HepG2 (cell line): ENCODE data around the gene CAND2. TPM values are rescaled to one million over a fixed set of nuclear protein-coding genes. Genes with fewer than 3 reads are reported as not detected.
A peak's percentile ranks its signal among the peaks of the same experiment; 100 is the strongest.

Experiments used
- BORCS8-MEF2B ChIP-seq: sonication (generic); formaldehyde crosslinking; IDR thresholded peaks from 2 replicates; pipeline ENCODE4 v1.8.0; 2022; ENCODE audit warnings: mild to moderate bottlenecking, missing genetic modification reagents
- CC2D1A ChIP-seq: sonication (generic); formaldehyde crosslinking; IDR thresholded peaks from 2 replicates; pipeline ENCODE4 v1.8.1; 2023; ENCODE audit warnings: mild to moderate bottlenecking, missing genetic modification reagents
- CENPT ChIP-seq: sonication (generic); formaldehyde crosslinking; IDR thresholded peaks from 2 replicates; pipeline ENCODE4 v1.8.0; 2022; ENCODE audit warnings: low read depth, mild to moderate bottlenecking, moderate library complexity, missing genetic modification reagents
- KLF12 ChIP-seq: sonication (generic); formaldehyde crosslinking; IDR thresholded peaks from 2 replicates; pipeline ENCODE4 v1.4.0; 2020; ENCODE audit warnings: missing genetic modification reagents, borderline replicate concordance
- MATR3 ChIP-seq: sonication (generic); formaldehyde crosslinking; IDR thresholded peaks from 2 replicates; pipeline ENCODE4 v1.4.0; 2020; ENCODE audit warnings: missing genetic modification reagents
- MBNL3 ChIP-seq: fragments of 250-450 bp; sonication (Bioruptor Pico); conservative IDR thresholded peaks from 2 replicates; pipeline ENCODE4 v1.8.0; 2022; ENCODE audit warnings: mild to moderate bottlenecking, inconsistent platforms
- MYC ChIP-seq: sonication (generic); formaldehyde crosslinking; IDR thresholded peaks from 2 replicates; pipeline ENCODE4 v1.9.0; 2021; ENCODE audit warnings: missing genetic modification reagents, borderline replicate concordance
- PHF20 ChIP-seq: sonication (generic); formaldehyde crosslinking; IDR thresholded peaks from 2 replicates; pipeline ENCODE4 v1.5.0; 2020; ENCODE audit warnings: mild to moderate bottlenecking, missing genetic modification reagents
- THAP8 ChIP-seq: sonication (generic); formaldehyde crosslinking; IDR thresholded peaks from 2 replicates; pipeline ENCODE4 v1.5.1; 2020; ENCODE audit warnings: missing genetic modification reagents, mild to moderate bottlenecking, borderline replicate concordance
- TRIM24 ChIP-seq: sonication (generic); formaldehyde crosslinking; IDR thresholded peaks from 2 replicates; pipeline ENCODE4 v1.8.0; 2022; ENCODE audit warnings: mild to moderate bottlenecking, missing genetic modification reagents
- UBTF ChIP-seq: sonication (generic); formaldehyde crosslinking; IDR thresholded peaks from 2 replicates; pipeline ENCODE4 v1.4.0; 2020; ENCODE audit warnings: mild to moderate bottlenecking, missing genetic modification reagents
- ZNF207 ChIP-seq: fragments of 450-650 bp; IDR thresholded peaks from 2 replicates; pipeline ENCODE4 v1.6.1; 2016; ENCODE audit warnings: antibody characterized with exemption, borderline replicate concordance
- ZNF276 ChIP-seq: sonication (generic); formaldehyde crosslinking; IDR thresholded peaks from 2 replicates; pipeline ENCODE4 v1.4.0; 2020; ENCODE audit warnings: mild to moderate bottlenecking, low read depth, missing genetic modification reagents
- ZNF484 ChIP-seq: sonication (generic); formaldehyde crosslinking; IDR thresholded peaks from 2 replicates; pipeline ENCODE4 v1.5.1; 2020; ENCODE audit warnings: mild to moderate bottlenecking, low read depth, missing genetic modification reagents, borderline replicate concordance
- ZSCAN22 ChIP-seq: sonication (generic); formaldehyde crosslinking; IDR thresholded peaks from 2 replicates; pipeline ENCODE4 v1.4.0; 2020; ENCODE audit warnings: mild to moderate bottlenecking, missing genetic modification reagents
- polyA plus RNA-seq, 8 experiments: library from polyadenylated mRNA; depleted of rRNA in 3 of 8; stranded (reverse) in 7 of 8; unstranded in 1 of 8; fragments of >200 nt; fragmentation: Illumina TruSeq in 4 of 8; extraction: Trizol in 4 of 8; gene quantifications; 2 replicates each; pipeline versions ENCODE4 v1.2.1 to v1.2.3, GENCODE V29; 2011 to 2016; ENCODE audit warnings: low read depth in 4 of 8, missing spikeins in 1 of 8, mixed read lengths in 1 of 8; ENCODE audit not compliant: insufficient read depth in 1 of 8
- total RNA-seq, 5 experiments: library from RNA; depleted of rRNA; stranded (reverse); fragments of >200 nt; fragmentation: Illumina TruSeq; extraction: Trizol; gene quantifications; 2 replicates each; pipeline ENCODE4 v1.2.3, GENCODE V29; 2016; ENCODE audit warnings: low read depth in 1 of 5
- TF ChIP-seq, protein P1 (sequence below): sonication (generic); formaldehyde crosslinking; IDR thresholded peaks from 2 replicates; pipeline ENCODE4 v1.8.0; 2022; ENCODE audit warnings: low read depth, missing genetic modification reagents
- TF ChIP-seq, protein P2 (sequence below): IDR thresholded peaks from 2 replicates; pipeline ENCODE4 v1.6.1; 2016; ENCODE audit warnings: missing compliant biosample characterization, missing genetic modification reagents, borderline replicate concordance
- TF ChIP-seq, protein P3 (sequence below): sonication (generic); formaldehyde crosslinking; IDR thresholded peaks from 2 replicates; pipeline ENCODE4 v1.8.0; 2022; ENCODE audit warnings: mild to moderate bottlenecking, missing genetic modification reagents, borderline replicate concordance

Gene CAND2
- total and polyA plus RNA-seq, 2 of the 13 experiments (the other 11 are each of a cell fraction or from before 2014, with no cell fraction given) = 0.01 TPM; not detected in 1

DNA sequence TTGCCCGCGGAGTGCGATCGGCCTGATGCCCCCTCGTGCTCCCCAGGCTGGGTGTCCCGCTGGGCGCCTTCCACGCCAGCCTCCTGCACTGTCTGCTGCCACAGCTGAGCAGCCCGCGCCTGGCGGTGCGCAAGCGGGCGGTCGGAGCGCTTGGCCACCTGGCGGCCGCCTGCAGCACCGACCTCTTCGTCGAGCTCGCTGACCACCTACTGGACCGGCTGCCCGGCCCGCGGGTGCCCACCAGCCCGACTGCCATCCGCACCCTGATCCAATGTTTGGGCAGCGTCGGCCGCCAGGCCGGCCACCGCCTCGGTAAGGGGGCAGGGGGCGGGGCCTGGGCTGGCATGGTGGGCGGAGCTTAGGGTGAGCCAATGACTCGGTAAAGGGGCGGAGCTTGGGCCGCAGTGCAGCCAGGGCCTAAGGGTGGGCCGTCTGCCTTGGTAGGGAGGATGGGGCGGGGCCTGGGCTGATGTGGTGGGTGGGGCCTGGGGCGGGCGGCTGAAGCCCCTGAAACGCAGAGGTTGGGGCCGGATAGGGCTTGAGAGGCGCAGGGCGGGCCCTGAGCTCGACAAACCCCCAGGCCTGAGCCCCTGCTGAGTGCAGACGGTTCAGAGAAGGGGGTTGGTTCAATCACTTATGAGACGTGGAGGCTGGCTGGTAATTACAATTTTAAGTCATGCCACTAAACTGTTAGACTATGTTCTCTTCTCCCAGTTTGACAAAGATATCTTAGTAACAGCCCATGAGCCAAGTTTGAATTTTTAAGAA lies 13.7 kb downstream of the CAND2 start (continued):
- TF ChIP-seq, protein P1, sequence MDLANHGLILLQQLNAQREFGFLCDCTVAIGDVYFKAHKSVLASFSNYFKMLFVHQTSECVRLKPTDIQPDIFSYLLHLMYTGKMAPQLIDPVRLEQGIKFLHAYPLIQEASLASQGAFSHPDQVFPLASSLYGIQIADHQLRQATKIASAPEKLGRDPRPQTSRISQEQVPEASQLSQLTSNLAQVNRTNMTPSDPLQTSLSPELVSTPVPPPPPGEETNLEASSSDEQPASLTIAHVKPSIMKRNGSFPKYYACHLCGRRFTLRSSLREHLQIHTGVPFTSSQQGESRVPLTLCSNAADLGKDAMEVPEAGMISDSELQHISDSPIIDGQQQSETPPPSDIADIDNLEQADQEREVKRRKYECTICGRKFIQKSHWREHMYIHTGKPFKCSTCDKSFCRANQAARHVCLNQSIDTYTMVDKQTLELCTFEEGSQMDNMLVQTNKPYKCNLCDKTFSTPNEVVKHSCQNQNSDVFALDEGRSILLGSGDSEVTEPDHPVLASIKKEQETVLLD = no peak
- TF ChIP-seq, protein P2, sequence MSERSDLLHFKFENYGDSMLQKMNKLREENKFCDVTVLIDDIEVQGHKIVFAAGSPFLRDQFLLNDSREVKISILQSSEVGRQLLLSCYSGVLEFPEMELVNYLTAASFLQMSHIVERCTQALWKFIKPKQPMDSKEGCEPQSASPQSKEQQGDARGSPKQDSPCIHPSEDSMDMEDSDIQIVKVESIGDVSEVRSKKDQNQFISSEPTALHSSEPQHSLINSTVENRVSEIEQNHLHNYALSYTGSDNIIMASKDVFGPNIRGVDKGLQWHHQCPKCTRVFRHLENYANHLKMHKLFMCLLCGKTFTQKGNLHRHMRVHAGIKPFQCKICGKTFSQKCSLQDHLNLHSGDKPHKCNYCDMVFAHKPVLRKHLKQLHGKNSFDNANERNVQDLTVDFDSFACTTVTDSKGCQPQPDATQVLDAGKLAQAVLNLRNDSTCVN (CRISPR knock-in tag) = no peak
- TF ChIP-seq MBNL3 = no peak
- TF ChIP-seq, protein P3, sequence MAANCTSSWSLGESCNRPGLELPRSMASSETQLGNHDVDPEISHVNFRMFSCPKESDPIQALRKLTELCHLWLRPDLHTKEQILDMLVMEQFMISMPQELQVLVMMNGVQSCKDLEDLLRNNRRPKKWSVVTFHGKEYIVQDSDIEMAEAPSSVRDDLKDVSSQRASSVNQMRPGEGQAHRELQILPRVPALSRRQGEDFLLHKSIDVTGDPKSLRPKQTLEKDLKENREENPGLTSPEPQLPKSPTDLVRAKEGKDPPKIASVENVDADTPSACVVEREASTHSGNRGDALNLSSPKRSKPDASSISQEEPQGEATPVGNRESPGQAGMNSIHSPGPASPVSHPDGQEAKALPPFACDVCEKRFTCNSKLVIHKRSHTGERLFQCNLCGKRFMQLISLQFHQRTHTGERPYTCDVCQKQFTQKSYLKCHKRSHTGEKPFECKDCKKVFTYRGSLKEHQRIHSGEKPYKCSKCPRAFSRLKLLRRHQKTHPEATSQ = no peak
- TF ChIP-seq ZNF207 = no peak
- 0 out of 2 replicates have a peak, but pooled peaks have one; percentile 17 for TF ChIP-seq MYC (CRISPR knock-in tag)
- TF ChIP-seq CENPT (CRISPR knock-in tag) = no peak
- TF ChIP-seq CC2D1A (CRISPR knock-in tag) = no peak
- no peak for TF ChIP-seq TRIM24 (CRISPR knock-in tag)
- TF ChIP-seq MATR3 (CRISPR knock-in tag) = no peak
- TF ChIP-seq BORCS8-MEF2B (CRISPR knock-in tag) = peak; percentile 82; the same call in 1 of the 2 replicates
- TF ChIP-seq KLF12 (CRISPR knock-in tag) = no peak
- TF ChIP-seq ZSCAN22 (CRISPR knock-in tag) = no peak
- no peak for TF ChIP-seq PHF20 (CRISPR knock-in tag)
- TF ChIP-seq THAP8 (CRISPR knock-in tag) = no peak
- TF ChIP-seq ZNF276 (CRISPR knock-in tag) = no peak
- peak; percentile 69; the same call in 1 of the 2 replicates for TF ChIP-seq UBTF (CRISPR knock-in tag)
- TF ChIP-seq ZNF484 (CRISPR knock-in tag) = no peak
